ENCODE measurements around the gene SH3PXD2A. TPM values are rescaled to one million over a fixed set of nuclear protein-coding genes. Genes with fewer than 3 reads are reported as not detected.

The SH3PXD2A gene
- total and polyA plus RNA-seq, 4 experiments from 2014 or later: 0.39 to 17.5 (median 8.9) TPM

DNA sequence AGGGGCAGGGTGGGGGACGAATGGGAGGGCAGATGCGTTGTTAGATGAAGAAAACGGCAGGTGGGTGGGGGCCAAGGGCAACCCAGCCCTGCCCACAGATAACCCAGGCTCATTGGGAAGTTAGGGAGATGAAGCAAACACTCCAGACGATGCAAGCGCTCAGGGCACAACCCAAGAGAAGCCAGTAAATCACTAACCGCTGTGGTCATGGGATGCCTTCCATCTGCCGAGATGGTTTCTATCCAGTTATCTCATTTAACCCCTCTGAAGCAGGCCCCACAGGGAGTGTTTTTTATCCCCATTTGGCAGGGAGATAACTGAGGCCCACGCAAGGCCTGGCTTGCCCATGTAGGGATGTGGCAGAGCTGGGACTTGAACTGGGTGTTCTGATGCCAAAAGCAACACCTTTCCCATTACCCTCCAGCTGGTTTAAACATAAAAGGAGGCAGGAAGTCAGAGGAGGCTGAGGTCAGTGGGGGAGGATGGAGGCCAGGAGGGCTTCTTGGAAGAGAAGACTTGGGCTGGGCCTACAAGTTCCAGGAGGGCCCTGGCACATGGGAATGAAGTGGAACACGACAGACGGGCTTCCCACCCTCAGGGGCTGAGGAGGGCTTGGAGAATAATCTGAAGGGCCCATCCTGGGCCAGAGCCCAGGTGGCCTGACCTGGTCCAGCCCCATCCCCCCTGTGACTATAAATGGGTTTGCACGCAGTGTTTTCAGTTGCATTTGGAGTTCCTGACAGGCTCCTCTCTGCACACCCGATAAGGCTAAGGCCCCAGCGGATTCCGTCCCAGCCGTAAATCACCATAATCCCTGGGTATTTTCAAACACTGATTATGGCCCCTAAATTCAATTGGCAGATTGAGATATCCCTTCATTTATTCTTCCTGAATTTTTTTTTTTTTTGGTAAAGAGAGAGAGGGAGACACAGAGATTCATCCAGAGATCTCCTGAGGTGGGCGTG is 281.0 kb downstream of the SH3PXD2A start:
- CTCF ChIA-PET (ENCODE audit: partially characterized antibody): interaction anchor here (0.6 kb wide), 1 partner anchor 10 kb away, joined by 3 read pairs; no protein-coding TSS in a partner anchor
- POLR2A ChIA-PET (ENCODE audit: partially characterized antibody): no interaction called here
- Mint-ChIP-seq H3K27ac (no peak overlapping the region), H3K4me3 (no peak overlapping the region), H3K4me1 (no peaks in the 10 kb centered on the region), H3K27me3 (peaks cover 1 to 2% of the 10 kb centered on the region in 2 donors), H3K36me3 (no peaks in the 10 kb centered on the region), H3K9me3 (no peaks in the 10 kb centered on the region)
- Histone ChIP-seq H3K27ac (ENCODE audit: low read depth, low read length) (no peak overlapping the region), H3K4me3 (ENCODE audit: low read length in 2 of 2) (no peak overlapping the region), H3K27me3 (ENCODE audit: insufficient read depth, low read length) (no peaks in the 10 kb centered on the region), H3K9me3 (ENCODE audit: control insufficient read depth in 1 of 2, low read length in 2 of 2) (no peaks in the 10 kb centered on the region), H3K4me1 (ENCODE audit: insufficient read depth, low read length) (no peaks in the 10 kb centered on the region), H3K36me3 (ENCODE audit: insufficient read depth, low read length) (no peaks in the 10 kb centered on the region)
- no peak for DNase-seq
- intact Hi-C loops (cut with micrococcal nuclease): no loop called here

DNA sequence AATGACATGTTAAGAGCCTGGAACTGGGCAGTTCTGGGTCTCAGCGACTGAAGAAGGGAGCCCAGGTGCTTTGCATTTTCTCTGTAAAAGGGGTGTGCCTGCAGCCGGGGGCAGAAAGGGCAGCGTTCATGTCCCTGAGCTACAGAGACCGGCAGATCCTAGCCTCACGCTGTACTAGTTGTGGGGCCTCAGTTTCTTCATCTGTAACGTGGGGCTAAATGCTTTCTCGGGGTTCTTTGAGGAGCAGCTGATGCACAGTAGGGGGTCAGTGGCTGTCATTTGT is 282.2 kb downstream of the SH3PXD2A start:
- H3K27ac Mint-ChIP-seq: no peak overlapping the region
- no peaks in the 10 kb centered on the region for H3K36me3 ChIP-seq (ENCODE audit: insufficient read depth, low read length)
- no peaks in the 10 kb centered on the region for H3K36me3 Mint-ChIP-seq
- no peak overlapping the region for H3K27ac ChIP-seq (ENCODE audit: low read depth, low read length)
- intact Hi-C loops (cut with micrococcal nuclease): no loop called here
- DNase-seq: no peak
- ChIA-PET POLR2A (ENCODE audit: partially characterized antibody) (no interaction called here), CTCF (ENCODE audit: partially characterized antibody) (no interaction called here)
- H3K4me1 Mint-ChIP-seq: no peaks in the 10 kb centered on the region
- H3K9me3 Mint-ChIP-seq: no peaks in the 10 kb centered on the region
- H3K4me1 ChIP-seq (ENCODE audit: insufficient read depth, low read length): no peaks in the 10 kb centered on the region
- no peak overlapping the region for H3K4me3 Mint-ChIP-seq
- H3K9me3 ChIP-seq (ENCODE audit: control insufficient read depth in 1 of 2, low read length in 2 of 2): no peaks in the 10 kb centered on the region
- no peak overlapping the region for H3K4me3 ChIP-seq (ENCODE audit: low read length in 2 of 2)
- H3K27me3 Mint-ChIP-seq: peaks cover 1 to 2% of the 10 kb centered on the region in 2 donors
- H3K27me3 ChIP-seq (ENCODE audit: insufficient read depth, low read length): no peaks in the 10 kb centered on the region

DNA sequence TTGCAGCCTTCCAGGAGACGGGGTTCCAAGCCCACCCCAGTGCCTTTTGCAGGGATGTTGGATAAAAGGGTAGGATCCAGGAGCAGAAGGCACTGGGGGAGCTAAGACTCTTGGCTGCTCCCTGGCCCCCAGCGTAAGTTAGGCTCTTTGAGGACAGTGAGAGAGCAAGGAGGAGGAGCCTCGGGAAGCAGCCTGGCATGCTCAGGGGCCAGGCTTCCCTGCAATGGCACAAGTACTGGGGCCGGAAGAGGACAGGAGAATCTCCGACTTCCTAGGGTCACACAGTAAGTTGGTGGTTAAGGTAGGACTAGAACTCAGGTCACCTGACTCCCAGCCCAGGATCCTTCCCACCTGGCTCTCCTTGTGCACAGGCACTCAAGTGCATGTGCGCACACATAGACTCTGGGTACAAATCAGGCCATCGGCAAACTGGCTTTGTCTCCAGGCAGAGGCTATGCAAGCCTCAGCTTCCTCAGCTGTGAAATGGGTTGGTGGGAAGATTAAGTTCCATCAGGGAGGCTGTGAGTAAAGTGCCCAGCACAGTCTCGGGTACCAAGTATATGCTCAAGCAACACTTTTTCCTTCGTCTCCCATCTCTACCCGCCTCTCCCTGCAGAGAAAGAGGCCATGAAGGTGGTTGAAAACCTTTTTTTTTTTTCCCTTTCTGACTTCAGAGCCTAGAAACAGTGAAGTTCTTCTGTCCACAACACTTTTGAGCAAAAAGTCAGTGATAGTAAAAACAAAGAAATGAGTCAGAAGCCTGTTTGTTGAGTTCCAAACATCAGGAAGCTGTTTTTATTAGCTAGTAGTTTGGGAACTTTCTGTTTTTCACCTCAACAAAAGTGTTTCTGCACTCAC is 282.8 kb downstream of the SH3PXD2A start:
- Histone ChIP-seq H3K4me1 (ENCODE audit: insufficient read depth, low read length) (no peaks in the 10 kb centered on the region), H3K27me3 (ENCODE audit: insufficient read depth, low read length) (no peaks in the 10 kb centered on the region), H3K36me3 (ENCODE audit: insufficient read depth, low read length) (no peaks in the 10 kb centered on the region), H3K9me3 (ENCODE audit: control insufficient read depth in 1 of 2, low read length in 2 of 2) (no peaks in the 10 kb centered on the region), H3K27ac (ENCODE audit: low read depth, low read length) (no peak overlapping the region), H3K4me3 (ENCODE audit: low read length in 2 of 2) (no peak overlapping the region)
- Mint-ChIP-seq H3K4me1 (no peaks in the 10 kb centered on the region), H3K27ac (no peak overlapping the region), H3K9me3 (no peaks in the 10 kb centered on the region), H3K4me3 (no peak overlapping the region), H3K27me3 (peaks cover 2 to 3% of the 10 kb centered on the region in 2 donors), H3K36me3 (no peaks in the 10 kb centered on the region)
- ChIA-PET CTCF (ENCODE audit: partially characterized antibody) (no interaction called here), POLR2A (ENCODE audit: partially characterized antibody) (no interaction called here)
- no peak for DNase-seq
- intact Hi-C loops (cut with micrococcal nuclease): no loop called here

DNA sequence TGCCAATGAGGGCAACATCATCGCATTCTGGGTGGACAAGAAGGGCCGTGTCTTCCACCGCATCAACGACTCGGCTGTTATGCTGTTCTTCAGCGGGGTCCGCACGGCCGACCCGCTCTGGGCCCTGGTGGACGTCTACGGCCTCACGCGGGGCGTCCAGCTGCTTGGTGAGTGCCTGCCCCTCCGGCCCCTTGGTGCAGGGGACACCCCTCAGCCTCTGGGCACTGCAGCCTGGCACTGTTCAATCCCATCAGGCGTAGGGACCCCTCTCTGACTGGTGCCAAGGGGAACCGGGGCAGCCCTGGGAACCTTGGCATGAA is 283.8 kb downstream of the SH3PXD2A start:
- no peak for DNase-seq
- Histone ChIP-seq H3K4me3 (ENCODE audit: low read length in 2 of 2) (no peak overlapping the region), H3K9me3 (ENCODE audit: control insufficient read depth in 1 of 2, low read length in 2 of 2) (no peaks in the 10 kb centered on the region), H3K27ac (ENCODE audit: low read depth, low read length) (no peak overlapping the region), H3K36me3 (ENCODE audit: insufficient read depth, low read length) (no peaks in the 10 kb centered on the region), H3K27me3 (ENCODE audit: insufficient read depth, low read length) (no peaks in the 10 kb centered on the region), H3K4me1 (ENCODE audit: insufficient read depth, low read length) (no peaks in the 10 kb centered on the region)
- H3K27me3 Mint-ChIP-seq: peaks cover 2 to 3% of the 10 kb centered on the region in 2 donors
- H3K4me3 Mint-ChIP-seq: no peak overlapping the region
- intact Hi-C loops (cut with micrococcal nuclease): no loop called here
- no peaks in the 10 kb centered on the region for H3K36me3 Mint-ChIP-seq
- H3K27ac Mint-ChIP-seq: no peak overlapping the region
- ChIA-PET CTCF (ENCODE audit: partially characterized antibody) (no interaction called here), POLR2A (ENCODE audit: partially characterized antibody) (no interaction called here)
- H3K9me3 Mint-ChIP-seq: no peaks in the 10 kb centered on the region
- H3K4me1 Mint-ChIP-seq: no peaks in the 10 kb centered on the region

DNA sequence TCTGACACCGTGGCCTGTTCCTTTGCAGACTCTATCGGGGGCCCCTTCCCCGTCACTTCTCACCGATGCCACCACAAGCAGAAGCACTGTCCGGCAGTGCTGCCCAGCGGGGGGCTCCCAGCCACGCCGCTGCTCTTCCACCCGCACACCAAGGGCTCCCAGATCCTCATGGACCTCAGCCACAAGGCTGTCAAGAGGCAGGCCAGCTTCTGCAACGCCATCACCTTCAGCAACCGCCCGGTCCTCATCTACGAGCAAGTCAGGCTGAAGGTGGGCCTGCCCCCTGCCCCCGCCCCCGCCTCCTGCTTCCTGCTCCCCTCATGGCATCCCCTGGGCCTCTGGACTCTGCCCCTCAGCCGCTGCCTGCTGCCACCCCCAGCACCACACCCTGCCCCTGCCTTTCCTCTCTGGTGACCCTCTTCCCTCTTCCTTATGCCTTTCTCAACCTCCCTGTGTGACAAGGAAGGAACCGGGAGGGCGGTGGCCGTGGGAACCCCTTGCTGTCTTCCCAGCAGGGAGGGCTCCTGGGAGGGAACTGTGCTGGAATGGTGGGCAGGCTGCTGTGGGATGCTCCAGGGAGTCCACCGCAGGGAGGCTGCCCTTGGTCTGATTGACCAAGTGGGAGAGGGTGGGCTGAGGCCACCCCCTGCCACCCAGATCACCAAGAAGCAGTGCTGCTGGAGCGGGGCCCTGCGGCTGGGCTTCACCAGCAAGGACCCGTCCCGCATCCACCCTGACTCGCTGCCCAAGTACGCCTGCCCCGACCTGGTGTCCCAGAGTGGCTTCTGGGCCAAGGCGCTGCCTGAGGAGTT is 284.3 kb downstream of the SH3PXD2A start:
- ChIA-PET POLR2A (ENCODE audit: partially characterized antibody) (no interaction called here), CTCF (ENCODE audit: partially characterized antibody) (no interaction called here)
- Mint-ChIP-seq H3K9me3 (no peaks in the 10 kb centered on the region), H3K27me3 (peaks cover 2% of the 10 kb centered on the region in 2 donors), H3K4me3 (no peak overlapping the region), H3K4me1 (no peaks in the 10 kb centered on the region), H3K27ac (no peak overlapping the region), H3K36me3 (no peaks in the 10 kb centered on the region)
- intact Hi-C loops (cut with micrococcal nuclease): no loop called here
- Histone ChIP-seq H3K4me3 (ENCODE audit: low read length in 2 of 2) (no peak overlapping the region), H3K36me3 (ENCODE audit: insufficient read depth, low read length) (no peaks in the 10 kb centered on the region), H3K27me3 (ENCODE audit: insufficient read depth, low read length) (no peaks in the 10 kb centered on the region), H3K4me1 (ENCODE audit: insufficient read depth, low read length) (no peaks in the 10 kb centered on the region), H3K9me3 (ENCODE audit: control insufficient read depth in 1 of 2, low read length in 2 of 2) (no peaks in the 10 kb centered on the region), H3K27ac (ENCODE audit: low read depth, low read length) (no peak overlapping the region)
- DNase-seq: no peak

DNA sequence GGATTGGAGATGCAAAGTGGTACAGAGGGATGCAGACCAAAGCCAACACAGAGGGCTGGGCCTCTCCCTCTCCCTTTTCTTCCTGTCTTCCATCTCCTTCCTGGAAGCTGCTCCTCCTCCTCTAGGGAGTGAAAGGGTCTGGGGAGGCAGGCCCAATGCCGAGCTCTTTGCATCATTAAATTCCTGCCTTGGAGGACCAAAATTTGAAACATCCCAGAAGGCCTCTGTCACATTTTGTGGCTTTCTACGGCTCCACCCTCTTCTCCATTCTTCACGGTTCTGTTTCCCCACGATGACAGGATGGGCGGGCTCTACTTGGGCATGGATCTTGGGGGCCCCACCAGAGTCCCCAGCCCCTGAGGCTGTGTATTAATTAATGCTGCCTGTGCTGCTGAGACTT is 285.5 kb downstream of the SH3PXD2A start:
- Histone ChIP-seq H3K4me3 (ENCODE audit: low read length in 2 of 2) (no peak overlapping the region), H3K9me3 (ENCODE audit: control insufficient read depth in 1 of 2, low read length in 2 of 2) (no peaks in the 10 kb centered on the region), H3K27me3 (ENCODE audit: insufficient read depth, low read length) (no peaks in the 10 kb centered on the region), H3K4me1 (ENCODE audit: insufficient read depth, low read length) (no peaks in the 10 kb centered on the region), H3K27ac (ENCODE audit: low read depth, low read length) (no peak overlapping the region), H3K36me3 (ENCODE audit: insufficient read depth, low read length) (no peaks in the 10 kb centered on the region)
- POLR2A ChIA-PET (ENCODE audit: partially characterized antibody): interaction anchor here (1.4 kb wide), 1 partner anchor 15 kb away, joined by 4 read pairs; no protein-coding TSS in a partner anchor
- peak overlapping the region in 1 of 8 donors; percentile 54 for H3K4me3 Mint-ChIP-seq
- no peaks in the 10 kb centered on the region for H3K4me1 Mint-ChIP-seq
- DNase-seq: no peak
- intact Hi-C loops (cut with micrococcal nuclease): no loop called here
- H3K9me3 Mint-ChIP-seq: no peaks in the 10 kb centered on the region
- CTCF ChIA-PET (ENCODE audit: partially characterized antibody): interaction anchor here (1.1 kb wide), 1 partner anchor 41 kb away, joined by 3 read pairs; no protein-coding TSS in a partner anchor
- no peaks in the 10 kb centered on the region for H3K36me3 Mint-ChIP-seq
- no peak overlapping the region for H3K27ac Mint-ChIP-seq
- peaks cover under 1 to 2% of the 10 kb centered on the region in 2 donors for H3K27me3 Mint-ChIP-seq

DNA sequence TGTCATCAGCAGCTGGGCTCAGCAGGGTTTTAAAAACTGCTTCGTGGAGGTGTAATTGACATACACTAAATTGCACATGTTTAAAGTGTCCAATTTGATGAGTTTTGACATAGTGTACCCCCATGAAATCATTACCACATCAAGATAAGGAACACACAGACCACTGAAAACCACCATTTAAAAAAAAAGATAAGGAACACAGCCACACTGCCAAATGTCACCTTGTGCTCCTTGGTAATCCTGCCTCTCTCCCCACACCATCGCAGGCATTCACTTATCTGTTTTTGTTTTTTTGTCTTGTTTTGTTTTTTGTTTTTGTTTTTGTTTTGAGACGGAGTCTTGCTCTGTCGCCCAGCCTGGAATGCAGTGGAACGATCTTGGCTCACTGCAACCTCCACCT is 286.9 kb downstream of the SH3PXD2A start:
- Mint-ChIP-seq H3K9me3 (no peaks in the 10 kb centered on the region), H3K36me3 (no peaks in the 10 kb centered on the region), H3K4me3 (no peak overlapping the region), H3K27ac (no peak overlapping the region), H3K27me3 (peaks cover 0 to 3% of the 10 kb centered on the region in 2 donors), H3K4me1 (no peaks in the 10 kb centered on the region)
- Histone ChIP-seq H3K27ac (ENCODE audit: low read depth, low read length) (no peak overlapping the region), H3K36me3 (ENCODE audit: insufficient read depth, low read length) (no peaks in the 10 kb centered on the region), H3K4me3 (ENCODE audit: low read length in 2 of 2) (no peak overlapping the region), H3K4me1 (ENCODE audit: insufficient read depth, low read length) (no peaks in the 10 kb centered on the region), H3K9me3 (ENCODE audit: control insufficient read depth in 1 of 2, low read length in 2 of 2) (no peaks in the 10 kb centered on the region), H3K27me3 (ENCODE audit: insufficient read depth, low read length) (no peaks in the 10 kb centered on the region)
- ChIA-PET POLR2A (ENCODE audit: partially characterized antibody) (interaction anchor here (1.4 kb wide), 1 partner anchor 16 kb away, joined by 4 read pairs; no protein-coding TSS in a partner anchor), CTCF (ENCODE audit: partially characterized antibody) (interaction anchor here (1.1 kb wide), 1 partner anchor 40 kb away, joined by 3 read pairs; no protein-coding TSS in a partner anchor)
- DNase-seq: no peak
- intact Hi-C loops (cut with micrococcal nuclease): no loop called here
